GM19324 (cell line): ENCODE results near the gene SMIM13.

Source experiments
- ATAC-seq: cut with Tn5 transposase; IDR thresholded peaks from one replicate; pipeline ENCODE4 v1.9.1; 2021; ENCODE audit warnings: mild to moderate bottlenecking, moderate library complexity; ENCODE audit not compliant: unreplicated experiment, low FRiP score

SMIM13 gene

DNA sequence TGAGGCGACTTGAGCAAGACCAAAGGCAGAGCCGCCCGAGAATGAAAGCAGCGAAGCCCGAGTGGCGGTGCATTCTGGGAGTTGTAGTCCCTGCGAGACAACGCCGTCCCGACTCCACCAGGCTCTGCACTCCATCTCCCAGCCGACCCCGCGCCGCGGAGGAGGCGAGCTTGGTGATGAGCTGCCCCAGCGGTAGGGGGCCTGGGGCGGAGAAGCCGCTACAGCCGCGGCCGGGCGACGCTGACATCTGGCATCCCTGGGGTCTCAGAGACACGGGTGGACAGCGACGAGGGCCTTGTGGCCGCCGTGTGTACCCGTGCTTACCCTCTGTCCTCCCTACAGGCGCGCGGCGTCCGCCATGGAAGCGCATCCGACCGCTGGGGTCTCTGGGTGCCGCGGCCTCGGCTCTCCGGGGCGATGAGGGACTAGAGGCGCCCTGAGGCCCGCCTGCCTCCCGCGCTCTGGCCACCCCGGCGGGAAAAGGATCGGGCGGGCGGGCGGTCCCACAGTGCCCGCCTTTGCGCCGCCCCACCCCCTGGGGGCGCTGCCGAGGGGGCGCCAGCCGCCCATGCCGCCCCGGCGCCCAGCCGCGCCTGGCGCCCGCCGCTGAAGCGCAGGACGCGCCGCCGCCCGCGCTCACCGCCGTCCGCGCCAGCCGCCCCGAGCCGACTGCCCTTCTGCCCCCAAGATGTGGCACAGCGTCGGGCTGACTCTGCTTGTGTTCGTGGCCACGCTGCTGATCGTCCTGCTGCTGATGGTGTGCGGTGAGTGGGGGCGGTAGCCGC is at the start of gene SMIM13:
Gene SMIM13 (plus strand): TSS at position 209 of the 785 bp plus-strand sequence. CDS start 480 bp downstream, at position 689.
- peak; percentile 91 for ATAC-seq

GRCh38 chr6:11043961-11044711 is 49.5 kb upstream of the SMIM13 start, which contains the start of gene ELOVL2:
Gene ELOVL2 (minus strand): TSS chr6:11044305. CDS start chr6:11044230, 75 bp downstream.
- ATAC-seq, result no peak

GRCh38 chr6:11044712-11045167 is 48.9 kb upstream of the SMIM13 start:
- ATAC-seq, result no peak

GRCh38 chr6:11050731-11051130 is 42.9 kb upstream of the SMIM13 start:
- ATAC-seq, result no peak

- no peak for ATAC-seq
These were observed 40.3 kb upstream of the SMIM13 start for GRCh38 chr6:11053307-11053706.

GRCh38 chr6:11054722-11055121 is 38.9 kb upstream of the SMIM13 start:
- no peak for ATAC-seq

DNA sequence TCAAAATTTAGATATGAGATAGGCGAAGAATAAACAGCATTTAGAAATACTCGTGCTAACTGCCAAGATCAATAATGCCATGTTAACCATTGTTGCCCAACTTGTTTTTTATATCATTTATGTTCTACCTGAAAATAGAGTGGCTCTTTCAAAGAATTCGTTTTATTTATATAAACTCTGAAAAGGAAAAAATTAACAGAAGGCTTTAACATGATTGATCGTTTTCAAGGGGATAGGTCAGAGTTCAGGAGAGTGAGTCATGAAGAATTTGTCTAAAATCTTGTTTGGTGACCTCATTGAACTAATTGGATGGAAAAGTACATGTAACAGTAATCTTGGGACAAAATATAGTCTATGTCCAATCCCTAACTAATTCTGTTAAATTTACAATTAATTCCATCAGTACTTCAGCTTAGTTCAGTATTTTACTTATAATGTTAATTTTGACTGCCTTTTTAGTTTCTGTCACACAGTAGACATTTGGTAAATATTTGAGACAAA is 38.5 kb upstream of the SMIM13 start:
- no peak for ATAC-seq

DNA sequence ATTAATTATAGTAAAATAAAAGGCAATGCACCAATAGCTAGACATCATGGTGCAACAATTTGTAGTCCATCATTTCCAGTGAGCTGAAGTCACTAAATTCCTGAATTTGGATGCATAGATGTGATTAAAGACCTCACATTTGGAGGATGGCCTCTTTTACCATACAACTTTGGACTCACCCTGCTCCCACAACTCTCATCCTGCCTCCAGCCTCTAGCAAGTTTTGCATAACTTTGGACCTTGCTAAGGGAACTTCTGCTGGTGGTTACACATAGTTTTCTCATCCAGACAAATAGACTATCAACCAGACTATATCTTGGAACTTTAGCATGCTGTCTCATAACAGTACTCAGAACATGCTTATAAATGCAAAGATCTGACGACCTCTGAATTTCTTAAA is 36.8 kb upstream of the SMIM13 start:
- no peak for ATAC-seq

- no peak for ATAC-seq
These were observed 35.2 kb upstream of the SMIM13 start for GRCh38 chr6:11058406-11058805.

- no peak for ATAC-seq
These were observed 31.6 kb upstream of the SMIM13 start for GRCh38 chr6:11062083-11062482.

DNA sequence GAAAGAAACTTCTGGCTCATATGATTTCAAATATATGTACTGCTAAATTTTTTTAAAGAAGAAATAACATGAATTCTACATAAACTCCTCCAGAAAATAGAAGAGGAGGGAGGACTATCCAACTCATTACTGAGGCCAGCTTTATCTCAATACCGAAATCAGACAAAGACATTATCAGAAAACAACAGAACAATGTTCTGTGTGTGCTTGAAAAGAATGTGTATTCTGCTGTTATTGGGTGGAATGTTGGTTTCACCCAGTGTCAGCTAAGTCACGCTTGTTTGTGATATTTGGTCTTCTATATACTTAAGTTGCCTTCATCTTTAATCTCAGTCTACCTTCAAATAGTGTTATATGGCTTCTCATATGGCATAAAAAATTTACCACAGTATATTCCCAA is 30.9 kb upstream of the SMIM13 start:
- ATAC-seq, result no peak

DNA sequence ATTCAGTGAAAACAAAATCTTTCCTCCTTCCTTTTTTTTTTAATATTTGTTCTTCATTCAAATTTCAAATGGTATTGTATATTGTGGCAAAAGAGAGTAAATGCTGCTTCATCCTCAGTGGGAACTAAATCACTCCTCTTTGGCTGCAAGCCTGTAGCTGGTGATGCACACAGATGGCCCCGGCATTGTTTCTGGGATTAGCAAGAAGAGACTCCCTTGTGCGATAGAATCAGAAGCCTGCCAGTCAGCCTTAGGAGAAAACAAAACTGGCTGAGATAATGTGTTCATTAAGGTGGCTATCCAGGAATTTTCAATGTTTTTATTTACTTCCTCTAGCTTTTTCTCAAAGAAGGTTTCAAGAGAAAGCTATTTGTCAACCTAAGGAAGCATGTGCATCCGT is 28.8 kb upstream of the SMIM13 start:
- no peak for ATAC-seq

DNA sequence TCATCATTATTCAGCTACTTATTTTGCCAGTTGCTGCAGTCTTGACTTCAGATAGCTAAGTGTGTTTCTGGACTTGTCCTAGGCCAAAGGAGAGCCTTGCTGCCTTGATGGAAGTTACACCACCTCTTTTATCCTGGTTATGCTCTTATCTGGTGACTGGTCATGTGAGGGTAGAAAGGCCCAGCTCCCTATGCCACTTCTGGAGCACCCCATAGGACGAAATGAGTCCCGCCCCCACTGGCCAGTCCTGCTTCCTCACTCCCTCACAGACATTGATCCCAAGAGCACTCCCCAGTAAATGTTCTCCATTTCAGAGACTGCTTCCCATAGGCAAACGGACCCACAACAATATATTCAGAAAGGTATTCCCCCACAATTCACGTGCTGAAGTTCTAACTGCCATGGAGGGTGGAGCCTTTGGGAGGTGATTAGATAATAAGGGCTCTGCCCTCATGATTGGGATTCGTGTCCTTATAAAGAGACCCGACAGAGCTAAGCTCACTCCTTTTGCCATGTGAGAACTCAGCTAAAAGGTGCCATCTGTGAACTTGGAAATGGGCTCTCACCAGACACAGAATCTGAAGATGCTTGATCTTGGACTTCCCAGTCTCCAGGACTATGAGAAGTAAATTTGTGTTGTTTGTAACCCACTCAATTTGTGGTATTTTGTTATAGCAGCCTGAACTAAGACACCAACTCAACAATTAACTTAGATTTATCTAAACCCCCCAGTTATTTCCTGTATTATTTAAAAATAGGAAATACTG is 28.0 kb upstream of the SMIM13 start:
- ATAC-seq, result no peak

DNA sequence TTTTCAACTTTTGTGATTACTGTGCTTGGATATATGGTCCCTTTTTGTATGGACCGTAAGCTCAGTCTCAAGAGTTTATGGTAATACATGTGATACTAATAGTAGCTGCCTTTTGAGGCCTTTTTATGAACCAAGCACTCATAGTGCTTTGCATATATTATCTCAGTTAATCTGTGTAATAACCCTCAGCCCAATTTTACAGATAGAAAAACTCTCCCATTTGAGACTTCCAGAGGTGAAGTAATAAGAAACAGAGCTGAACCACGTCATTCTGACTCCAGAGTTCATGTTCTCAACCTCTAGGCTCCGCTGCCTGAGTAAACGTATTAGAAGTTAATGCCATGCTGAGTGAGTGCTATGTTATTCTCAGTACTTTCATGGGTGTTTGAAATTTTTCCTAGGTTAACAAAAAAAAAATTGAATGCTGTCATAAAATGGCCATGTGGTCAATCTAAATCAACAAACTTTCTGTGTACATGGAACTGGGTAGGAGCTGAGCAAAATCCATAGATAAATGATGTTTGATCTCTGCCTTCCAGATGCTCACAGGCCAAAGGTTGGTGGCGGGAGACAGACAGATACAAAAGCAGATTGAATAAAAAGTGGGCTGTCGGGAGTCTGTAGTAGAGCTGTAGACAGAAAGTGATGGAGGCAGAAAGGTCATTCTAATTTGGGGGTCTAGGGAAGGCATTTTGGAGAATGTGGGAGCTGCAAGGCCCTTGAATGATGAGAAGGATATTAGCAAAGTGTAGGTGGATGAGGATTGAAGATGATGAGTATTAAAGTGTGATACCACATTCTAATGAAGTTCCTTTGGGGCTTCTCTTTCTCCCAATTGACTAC is 26.9 kb upstream of the SMIM13 start:
- ATAC-seq, result no peak

DNA sequence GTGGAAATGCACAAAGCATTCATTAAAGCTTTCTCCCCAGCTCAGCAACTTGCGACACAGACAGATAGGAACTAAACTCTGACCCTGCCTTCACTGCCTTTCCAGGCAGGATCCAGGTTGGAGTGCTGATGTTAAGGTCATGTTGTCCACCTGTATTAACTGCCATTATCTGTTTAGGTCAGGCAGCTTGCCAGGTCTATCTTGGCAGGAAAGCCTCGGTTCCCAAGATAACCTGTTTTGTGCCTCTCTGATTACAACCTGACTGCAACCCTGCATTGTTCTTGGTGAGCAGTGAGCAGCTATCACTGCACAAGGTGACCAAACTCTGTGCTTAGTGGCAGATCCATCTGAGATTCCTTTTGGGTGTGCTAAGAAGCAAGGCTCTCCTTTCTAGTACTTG is 26.3 kb upstream of the SMIM13 start:
- ATAC-seq, result no peak

DNA sequence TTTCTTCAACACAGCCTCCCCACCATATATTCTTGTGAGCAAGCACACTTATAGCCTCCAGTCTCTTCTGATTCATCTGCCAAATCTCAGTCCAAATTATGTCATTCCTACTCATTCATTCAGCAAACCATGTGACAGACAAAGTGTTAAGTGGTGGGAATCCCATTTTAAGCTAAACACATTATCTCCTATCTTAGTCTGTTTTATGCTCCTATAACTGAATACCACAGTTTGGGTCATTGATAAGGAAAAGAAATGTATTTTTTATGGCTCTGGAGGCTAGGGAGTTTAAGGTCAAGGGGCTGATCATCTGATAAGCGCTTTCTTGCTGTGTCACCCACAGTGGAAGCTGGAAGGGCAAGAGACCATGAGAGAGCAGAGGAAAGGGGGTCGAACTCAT is 23.9 kb upstream of the SMIM13 start:
- no peak for ATAC-seq

DNA sequence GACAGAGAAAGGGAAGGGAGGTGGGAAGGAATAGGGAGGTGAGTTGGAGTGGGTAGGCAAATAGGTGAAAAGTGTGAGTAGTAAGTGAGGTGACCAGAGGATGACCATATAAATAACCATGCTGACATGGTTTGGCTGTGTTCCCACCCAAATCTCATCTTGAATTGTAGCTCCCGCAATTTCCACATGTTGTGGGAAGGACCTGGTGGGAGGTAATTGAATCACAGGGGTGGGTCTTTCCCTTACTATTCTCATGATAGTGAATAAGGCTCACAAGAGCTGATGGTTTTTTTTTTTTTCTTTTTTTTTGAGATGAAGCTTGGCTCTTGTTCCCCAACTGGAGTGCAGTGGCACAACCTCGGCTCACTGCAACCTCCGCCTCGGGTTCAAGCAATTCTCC is 21.5 kb upstream of the SMIM13 start:
- no peak for ATAC-seq

DNA sequence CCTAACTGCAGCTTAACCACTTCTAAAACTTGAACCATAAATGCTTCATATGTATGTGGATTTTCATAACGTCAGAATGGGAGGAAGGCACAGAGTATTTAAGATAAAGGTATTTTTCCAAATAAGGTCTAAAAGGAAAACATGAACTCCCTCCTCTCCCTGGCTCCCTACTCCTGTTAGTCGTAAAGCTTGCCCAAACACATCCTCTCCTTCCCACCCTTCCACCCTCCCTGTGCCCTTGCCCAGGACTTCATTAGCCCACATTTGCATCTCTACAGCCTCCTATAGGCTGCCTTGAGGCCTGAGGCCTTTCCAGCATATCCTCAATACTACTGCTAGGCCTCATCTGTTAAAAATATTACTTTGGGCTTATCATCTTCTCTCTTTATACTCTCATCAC is 17.1 kb upstream of the SMIM13 start:
- no peak for ATAC-seq

DNA sequence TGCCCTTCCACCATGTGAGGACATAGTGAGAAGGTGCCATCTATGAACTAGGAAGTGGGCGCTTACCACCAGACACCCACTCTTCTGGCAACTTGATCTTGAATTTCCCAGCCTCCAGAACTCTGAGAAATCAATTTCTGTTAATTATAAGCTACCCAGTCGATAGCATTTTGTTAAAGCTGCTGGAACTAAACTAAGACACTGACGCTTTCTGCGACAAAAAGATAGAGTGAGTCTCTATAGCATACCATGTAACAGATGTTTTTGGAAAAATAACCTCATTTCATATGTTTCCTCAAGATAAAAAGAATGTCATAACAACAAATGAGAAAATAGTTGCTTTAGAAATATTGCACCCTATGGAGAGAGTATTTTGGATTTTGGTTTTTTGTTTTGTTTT is 15.4 kb upstream of the SMIM13 start:
- no peak for ATAC-seq

- no peak for ATAC-seq
These were observed 13.3 kb upstream of the SMIM13 start for GRCh38 chr6:11080296-11080695.
